Measurements from ENCODE around the gene GRPEL2.
A peak's percentile ranks its signal among the peaks of the same experiment; 100 is the strongest.

The GRPEL2 gene

DNA sequence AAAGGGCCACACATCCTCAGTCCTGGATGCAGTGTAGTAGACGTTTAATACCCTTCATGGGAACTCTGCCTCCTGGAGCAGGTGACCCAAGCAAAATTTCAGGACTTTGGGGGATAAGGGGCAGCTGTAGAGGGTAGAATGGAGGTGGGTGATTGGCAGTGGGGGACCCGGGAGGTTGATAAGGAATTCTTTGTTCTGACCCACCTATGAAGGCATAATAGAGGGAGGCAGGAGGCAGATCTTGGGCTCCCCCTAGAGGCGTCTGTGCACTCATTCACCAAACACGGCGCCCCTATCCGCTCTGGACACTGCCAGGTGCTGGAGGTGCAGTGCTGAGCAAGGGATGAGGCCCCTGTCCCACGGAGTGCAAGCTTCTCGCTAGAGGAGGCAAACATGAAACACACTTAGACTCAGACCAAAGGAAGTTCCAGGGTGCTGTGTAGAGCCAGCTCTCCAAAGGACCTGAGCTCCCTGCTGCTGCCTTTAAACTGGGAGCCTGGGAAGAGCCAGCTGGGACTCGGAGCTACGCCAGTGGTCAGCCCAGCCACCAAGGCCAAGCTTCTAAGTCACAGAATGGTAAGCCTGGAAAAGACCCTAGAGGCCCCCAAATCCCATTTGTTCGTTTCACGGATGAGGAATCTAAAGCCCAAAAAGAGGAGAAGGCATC, 26.1 kb downstream of the GRPEL2 start:
- no peaks in the 10 kb centered on the region for H3K36me3 ChIP-seq (ENCODE audit: insufficient read depth, low read length)
- no peak overlapping the region for H3K9ac ChIP-seq (ENCODE audit: low read length)
- no peak overlapping the region for H3K4me3 ChIP-seq (ENCODE audit: low read depth in 1 of 2, low read length in 2 of 2)
- H3K9me3 ChIP-seq (ENCODE audit: low read length) = no peaks in the 10 kb centered on the region
- no peaks in the 10 kb centered on the region for H3K27me3 ChIP-seq (ENCODE audit: control insufficient read depth in 1 of 2, insufficient read depth in 2 of 2, low read length in 2 of 2)
- H3K4me1 ChIP-seq (ENCODE audit: insufficient read depth, low read length) = peaks cover 35% of the 10 kb centered on the region
- peak overlapping the region; percentile 50 for H3K27ac ChIP-seq (ENCODE audit: low read depth, low read length)

DNA sequence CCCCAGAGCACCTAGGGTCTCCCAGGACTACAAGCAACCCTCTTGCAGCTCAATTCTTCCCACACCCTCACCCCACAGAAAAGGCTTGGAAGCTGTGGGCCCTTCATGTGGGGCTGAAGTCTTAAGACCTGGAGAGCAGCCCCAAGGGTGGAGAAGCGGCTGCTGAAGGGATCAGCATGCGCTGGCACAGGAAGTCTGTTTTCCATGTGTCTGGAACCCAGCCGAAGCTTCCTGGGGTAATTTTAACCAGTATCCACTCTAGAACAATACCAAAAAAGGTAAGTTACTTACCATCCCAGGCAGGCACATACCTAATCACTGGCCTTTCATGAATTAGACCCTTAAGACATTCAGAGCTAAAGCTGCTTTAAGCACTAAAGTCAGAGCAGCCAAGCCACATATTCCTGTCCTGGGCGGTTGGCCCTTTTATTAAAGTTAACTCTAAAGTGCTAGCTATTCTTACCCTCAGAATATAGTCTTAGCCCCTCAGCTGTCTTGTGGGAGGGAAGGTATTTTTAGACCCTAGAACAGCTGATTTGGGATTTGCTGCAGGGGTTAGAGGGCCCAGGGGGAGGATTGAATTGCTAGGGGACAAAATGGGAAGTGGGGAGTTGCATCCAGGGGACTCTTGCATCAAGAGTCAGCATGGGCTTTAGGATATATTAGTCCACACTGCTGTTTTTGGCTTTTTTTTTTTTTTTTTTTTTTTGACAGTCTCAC, 26.9 kb downstream of the GRPEL2 start:
- no peak overlapping the region for H3K9ac ChIP-seq (ENCODE audit: low read length)
- no peaks in the 10 kb centered on the region for H3K36me3 ChIP-seq (ENCODE audit: insufficient read depth, low read length)
- peaks cover 30% of the 10 kb centered on the region for H3K4me1 ChIP-seq (ENCODE audit: insufficient read depth, low read length)
- no peak overlapping the region for H3K4me3 ChIP-seq (ENCODE audit: low read depth in 1 of 2, low read length in 2 of 2)
- H3K27ac ChIP-seq (ENCODE audit: low read depth, low read length) = peak overlapping the region; percentile 50
- H3K27me3 ChIP-seq (ENCODE audit: control insufficient read depth in 1 of 2, insufficient read depth in 2 of 2, low read length in 2 of 2) = no peaks in the 10 kb centered on the region
- no peaks in the 10 kb centered on the region for H3K9me3 ChIP-seq (ENCODE audit: low read length)

DNA sequence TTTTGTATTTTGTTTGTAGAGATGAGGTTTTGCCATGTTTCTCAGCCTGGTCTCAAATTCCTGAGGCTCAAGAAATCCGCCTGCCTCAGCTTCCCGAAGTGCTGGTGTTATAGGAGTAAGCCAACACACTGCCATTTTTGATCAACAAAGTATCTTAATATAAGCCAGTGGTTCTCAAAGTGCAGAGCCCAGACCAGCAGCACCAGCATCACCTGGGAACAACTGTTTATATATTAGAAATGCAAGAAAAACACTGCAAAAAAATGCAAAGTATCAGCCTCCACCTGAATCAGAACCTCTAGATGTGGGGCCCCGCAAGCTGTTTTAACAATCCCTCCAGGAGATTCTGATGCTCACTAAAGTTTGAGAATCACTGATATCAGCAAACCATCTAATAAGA, 27.6 kb downstream of the GRPEL2 start:
- Histone ChIP-seq H3K36me3 (ENCODE audit: insufficient read depth, low read length) (no peaks in the 10 kb centered on the region), H3K9me3 (ENCODE audit: low read length) (no peaks in the 10 kb centered on the region), H3K27ac (ENCODE audit: low read depth, low read length) (no peak overlapping the region), H3K27me3 (ENCODE audit: control insufficient read depth in 1 of 2, insufficient read depth in 2 of 2, low read length in 2 of 2) (no peaks in the 10 kb centered on the region), H3K9ac (ENCODE audit: low read length) (no peak overlapping the region), H3K4me1 (ENCODE audit: insufficient read depth, low read length) (peaks cover 23% of the 10 kb centered on the region), H3K4me3 (ENCODE audit: low read depth in 1 of 2, low read length in 2 of 2) (no peak overlapping the region)

DNA sequence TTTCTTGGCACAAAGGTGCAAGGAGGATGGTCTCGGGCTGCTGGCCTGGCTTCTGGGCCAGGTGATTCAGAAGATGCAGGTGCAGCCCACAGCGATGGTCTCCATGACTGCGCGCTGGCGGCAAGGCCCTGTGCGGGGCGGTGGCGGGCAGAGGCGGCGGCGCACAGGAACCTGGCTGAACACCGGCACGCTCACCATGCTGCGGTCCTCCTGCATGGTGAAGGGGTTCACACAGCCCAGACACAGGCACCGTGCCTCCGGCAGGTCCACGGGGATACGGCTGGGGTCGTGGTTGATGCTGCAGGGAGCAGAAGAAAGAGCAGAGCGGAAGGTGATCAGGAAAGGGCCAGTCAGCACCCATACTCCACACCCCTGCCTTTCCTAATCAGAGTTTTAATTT, 29.0 kb downstream of the GRPEL2 start:
- Histone ChIP-seq H3K27ac (ENCODE audit: low read depth, low read length) (no peak overlapping the region), H3K4me3 (ENCODE audit: low read depth in 1 of 2, low read length in 2 of 2) (no peak overlapping the region), H3K9me3 (ENCODE audit: low read length) (no peaks in the 10 kb centered on the region)

DNA sequence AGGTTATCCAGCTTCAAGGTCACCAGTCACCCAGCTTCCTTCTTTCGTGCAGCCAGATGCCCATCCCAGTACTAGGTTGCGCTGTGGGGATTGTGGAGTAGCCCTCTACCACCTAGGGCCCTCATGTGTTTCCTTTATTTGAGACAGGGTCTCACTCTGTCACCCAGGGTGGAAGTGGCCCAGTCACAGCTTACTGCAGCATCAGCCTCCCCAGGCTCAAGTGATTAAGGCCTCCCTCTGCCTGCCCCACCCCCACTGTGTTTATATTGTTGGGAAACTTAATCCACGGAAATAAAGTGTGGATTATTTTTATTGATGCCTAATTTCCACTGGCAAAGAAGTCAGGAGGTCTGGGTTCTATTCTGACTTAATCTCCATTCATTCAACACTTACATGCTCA, 29.5 kb downstream of the GRPEL2 start:
- H3K9me3 ChIP-seq (ENCODE audit: low read length) = no peaks in the 10 kb centered on the region
- no peak overlapping the region for H3K27ac ChIP-seq (ENCODE audit: low read depth, low read length)
- H3K27me3 ChIP-seq (ENCODE audit: control insufficient read depth in 1 of 2, insufficient read depth in 2 of 2, low read length in 2 of 2) = no peaks in the 10 kb centered on the region
- no peaks in the 10 kb centered on the region for H3K36me3 ChIP-seq (ENCODE audit: insufficient read depth, low read length)
- H3K4me3 ChIP-seq (ENCODE audit: low read depth in 1 of 2, low read length in 2 of 2) = no peak overlapping the region
- H3K9ac ChIP-seq (ENCODE audit: low read length) = no peak overlapping the region
- H3K4me1 ChIP-seq (ENCODE audit: insufficient read depth, low read length) = peaks cover 34% of the 10 kb centered on the region

More for the DNA sequence above, 29.0 kb downstream of the GRPEL2 start:
- Histone ChIP-seq H3K9ac (ENCODE audit: low read length) (no peak overlapping the region), H3K27me3 (ENCODE audit: control insufficient read depth in 1 of 2, insufficient read depth in 2 of 2, low read length in 2 of 2) (no peaks in the 10 kb centered on the region), H3K36me3 (ENCODE audit: insufficient read depth, low read length) (no peaks in the 10 kb centered on the region), H3K4me1 (ENCODE audit: insufficient read depth, low read length) (peaks cover 29% of the 10 kb centered on the region)

DNA sequence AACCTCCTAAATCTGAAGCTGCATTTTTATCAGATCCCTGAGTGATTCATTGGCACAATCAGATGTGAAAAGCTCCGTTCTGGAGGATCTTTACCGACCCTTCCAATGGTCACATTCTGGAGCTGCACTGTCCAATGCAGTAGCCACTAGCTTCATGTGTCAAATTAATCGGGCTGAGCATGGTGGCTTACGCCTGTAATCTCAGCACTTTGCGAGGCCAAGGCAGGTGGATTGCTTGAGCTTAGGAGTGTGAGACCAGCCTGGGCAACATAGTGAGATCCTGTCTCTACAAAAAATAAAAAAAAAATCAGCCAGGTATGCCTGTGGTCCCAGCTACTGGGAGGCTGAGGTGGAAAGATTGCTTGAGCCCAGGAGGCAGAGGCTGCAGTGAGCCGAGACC, 30.1 kb downstream of the GRPEL2 start:
- Histone ChIP-seq H3K27ac (ENCODE audit: low read depth, low read length) (no peak overlapping the region), H3K27me3 (ENCODE audit: control insufficient read depth in 1 of 2, insufficient read depth in 2 of 2, low read length in 2 of 2) (no peaks in the 10 kb centered on the region), H3K36me3 (ENCODE audit: insufficient read depth, low read length) (no peaks in the 10 kb centered on the region), H3K9ac (ENCODE audit: low read length) (no peak overlapping the region), H3K4me1 (ENCODE audit: insufficient read depth, low read length) (peaks cover 37% of the 10 kb centered on the region), H3K9me3 (ENCODE audit: low read length) (no peaks in the 10 kb centered on the region), H3K4me3 (ENCODE audit: low read depth in 1 of 2, low read length in 2 of 2) (no peak overlapping the region)

DNA sequence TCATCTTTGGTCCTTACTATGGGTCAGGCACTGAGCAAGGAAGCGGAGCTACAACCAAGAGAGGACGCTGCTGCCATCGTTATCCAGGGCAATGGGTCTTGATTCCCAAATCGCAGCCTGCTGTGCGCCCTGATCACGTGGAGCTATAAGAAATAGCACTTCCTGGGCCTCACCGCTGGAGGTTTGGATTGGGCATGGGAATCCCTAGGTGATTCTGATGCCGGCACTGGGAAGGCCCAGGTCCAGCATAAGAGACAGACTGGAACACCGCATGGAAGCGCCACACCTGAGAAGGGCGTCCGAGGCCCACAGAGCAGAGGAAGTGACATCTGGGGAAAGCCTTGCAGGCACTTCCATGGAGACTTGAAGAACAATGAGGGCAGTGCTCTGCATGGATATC, 30.8 kb downstream of the GRPEL2 start:
- H3K27ac ChIP-seq (ENCODE audit: low read depth, low read length) = no peak overlapping the region
- peaks cover 34% of the 10 kb centered on the region for H3K4me1 ChIP-seq (ENCODE audit: insufficient read depth, low read length)
- H3K27me3 ChIP-seq (ENCODE audit: control insufficient read depth in 1 of 2, insufficient read depth in 2 of 2, low read length in 2 of 2) = no peaks in the 10 kb centered on the region
- H3K36me3 ChIP-seq (ENCODE audit: insufficient read depth, low read length) = no peaks in the 10 kb centered on the region
- H3K9me3 ChIP-seq (ENCODE audit: low read length) = no peaks in the 10 kb centered on the region
- no peak overlapping the region for H3K4me3 ChIP-seq (ENCODE audit: low read depth in 1 of 2, low read length in 2 of 2)
- H3K9ac ChIP-seq (ENCODE audit: low read length) = no peak overlapping the region

DNA sequence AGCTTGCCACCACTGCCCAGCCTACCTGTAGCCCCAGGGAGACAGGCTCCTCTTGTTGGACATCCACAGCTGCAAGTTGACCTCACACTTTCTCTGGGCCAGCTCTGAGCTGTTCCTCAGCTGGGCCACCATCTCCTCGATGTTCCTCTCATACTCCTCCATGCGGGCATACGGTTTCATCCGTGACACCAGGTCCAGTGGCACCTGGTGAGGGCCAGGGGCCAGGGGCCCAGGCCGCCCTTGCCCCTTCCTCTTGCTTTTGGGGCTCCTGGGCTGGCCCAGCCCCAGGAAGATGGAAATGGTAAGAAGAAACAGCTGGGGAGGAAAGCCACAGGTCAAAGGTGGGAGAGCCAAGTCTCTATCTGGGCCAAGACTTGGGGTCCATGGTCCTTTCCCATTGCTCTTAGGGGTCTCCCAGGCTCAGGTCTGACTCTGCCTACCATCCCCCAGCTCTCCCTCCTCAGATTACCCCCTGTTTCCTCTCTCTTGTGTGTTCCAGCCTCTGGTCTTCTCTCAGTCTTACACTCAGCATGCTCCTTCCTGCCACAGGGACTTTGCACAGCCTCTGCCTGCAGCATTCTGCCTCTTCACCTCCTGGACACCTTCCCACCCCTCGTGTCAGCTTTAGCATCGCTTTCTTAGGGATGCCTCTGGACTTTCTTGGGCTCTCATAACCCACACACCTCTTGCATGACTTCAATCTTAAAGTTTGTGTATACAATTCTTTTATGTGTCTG, 31.6 kb downstream of the GRPEL2 start:
- Histone ChIP-seq H3K9me3 (ENCODE audit: low read length) (no peaks in the 10 kb centered on the region), H3K4me3 (ENCODE audit: low read depth in 1 of 2, low read length in 2 of 2) (no peak overlapping the region), H3K36me3 (ENCODE audit: insufficient read depth, low read length) (no peaks in the 10 kb centered on the region), H3K27ac (ENCODE audit: low read depth, low read length) (no peak overlapping the region), H3K4me1 (ENCODE audit: insufficient read depth, low read length) (peaks cover 33% of the 10 kb centered on the region), H3K27me3 (ENCODE audit: control insufficient read depth in 1 of 2, insufficient read depth in 2 of 2, low read length in 2 of 2) (no peaks in the 10 kb centered on the region), H3K9ac (ENCODE audit: low read length) (no peak overlapping the region)

DNA sequence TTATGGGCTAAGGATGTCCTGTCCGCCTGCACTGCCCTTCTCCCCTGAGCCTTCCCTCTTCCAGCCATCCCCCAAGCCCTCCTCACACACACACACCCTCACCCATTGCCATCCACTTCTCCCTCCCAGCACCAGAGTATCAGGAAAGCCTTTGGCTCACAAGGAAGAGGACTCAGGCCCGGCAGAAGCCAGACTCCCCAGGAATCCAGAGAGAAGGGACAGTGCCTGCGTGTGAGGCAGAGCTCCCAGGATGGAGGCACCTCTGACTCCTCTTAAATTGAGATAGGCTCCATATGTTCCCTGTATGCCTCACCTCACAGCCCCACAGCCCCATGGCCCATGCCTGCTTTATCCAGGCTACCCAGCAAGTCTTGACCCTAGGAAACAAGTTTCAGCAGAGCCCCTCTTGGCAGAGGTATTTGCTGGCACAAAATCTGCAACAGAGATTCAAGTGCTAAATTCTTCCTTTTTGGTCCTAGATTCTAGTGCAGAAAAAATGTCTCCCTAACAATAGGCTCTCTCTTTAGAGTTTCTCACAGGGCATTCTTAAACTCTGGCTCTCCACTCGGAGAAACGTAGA, 33.0 kb downstream of the GRPEL2 start:
- Histone ChIP-seq H3K27ac (ENCODE audit: low read depth, low read length) (peak overlapping the region; percentile 98), H3K4me1 (ENCODE audit: insufficient read depth, low read length) (peaks cover 40% of the 10 kb centered on the region), H3K9ac (ENCODE audit: low read length) (peak overlapping the region; percentile 44), H3K4me3 (ENCODE audit: low read depth in 1 of 2, low read length in 2 of 2) (no peak overlapping the region), H3K36me3 (ENCODE audit: insufficient read depth, low read length) (no peaks in the 10 kb centered on the region), H3K9me3 (ENCODE audit: low read length) (no peaks in the 10 kb centered on the region), H3K27me3 (ENCODE audit: control insufficient read depth in 1 of 2, insufficient read depth in 2 of 2, low read length in 2 of 2) (no peaks in the 10 kb centered on the region)

DNA sequence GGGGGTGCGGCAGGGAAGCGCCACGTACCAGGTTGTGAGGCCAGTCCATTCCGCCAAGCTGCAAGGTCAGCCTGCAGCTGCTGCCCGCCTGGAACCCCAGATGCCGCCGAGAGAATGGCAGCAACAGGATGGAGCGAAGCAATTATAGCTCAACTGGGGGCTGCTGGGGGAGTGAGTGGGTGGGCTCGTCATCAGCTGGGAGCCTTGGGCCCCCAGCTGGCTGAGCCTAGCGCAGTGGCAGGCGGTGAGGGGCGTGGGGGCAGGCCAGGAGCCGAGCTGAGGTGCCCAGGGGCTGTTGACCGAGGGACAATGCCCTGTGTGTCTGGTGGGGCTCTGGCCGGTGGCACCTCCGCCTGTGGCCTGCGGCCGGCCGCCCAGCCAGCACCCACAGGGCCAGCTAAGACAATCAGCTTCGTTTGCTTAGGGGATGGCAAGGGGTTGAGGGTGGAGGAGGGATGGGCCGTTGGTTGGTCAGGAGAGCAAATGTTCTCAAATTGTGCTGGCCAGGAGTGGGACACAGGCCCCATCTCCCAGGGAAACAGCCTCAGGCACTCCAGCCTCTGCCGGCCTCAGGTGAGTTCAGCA, 34.0 kb downstream of the GRPEL2 start, which contains the start of gene IL17B:
Gene IL17B (minus strand): TSS at position 116 of the 585 bp plus-strand sequence. CDS start 67 bp downstream, at position 49.
- H3K4me1 ChIP-seq (ENCODE audit: insufficient read depth, low read length) = peaks cover 46% of the 10 kb centered on the region

DNA sequence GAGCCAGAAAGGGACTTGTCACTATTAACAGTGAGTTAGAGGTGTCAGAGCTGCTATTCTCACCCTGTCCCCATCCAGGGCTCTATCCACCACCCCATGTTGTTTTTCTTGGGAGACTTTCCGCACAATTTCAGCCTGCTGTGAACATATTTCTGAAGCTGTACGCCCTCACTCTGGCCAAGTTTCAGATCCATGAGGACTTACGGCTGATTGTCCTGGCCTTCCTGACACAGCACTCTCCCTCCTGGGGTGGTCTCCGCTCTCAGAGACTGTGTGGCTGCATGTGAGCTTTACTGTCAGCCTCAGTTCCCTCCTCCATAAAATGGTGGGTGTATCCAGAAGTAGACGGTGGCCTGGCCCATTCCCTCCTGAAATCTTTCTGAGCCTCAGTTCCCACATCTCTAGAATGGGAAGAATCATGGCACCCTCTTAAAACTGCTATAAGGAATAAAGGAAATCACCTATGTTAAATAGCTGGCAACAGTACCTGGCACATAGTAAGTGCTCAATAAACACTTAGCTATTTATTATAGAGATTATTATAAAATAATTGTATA, 34.6 kb downstream of the GRPEL2 start:
- no peaks in the 10 kb centered on the region for H3K9me3 ChIP-seq (ENCODE audit: low read length)
- H3K27me3 ChIP-seq (ENCODE audit: control insufficient read depth in 1 of 2, insufficient read depth in 2 of 2, low read length in 2 of 2) = no peaks in the 10 kb centered on the region
- peak overlapping the region; percentile 98 for H3K27ac ChIP-seq (ENCODE audit: low read depth, low read length)
- H3K9ac ChIP-seq (ENCODE audit: low read length) = peak overlapping the region; percentile 44
- peaks cover 50% of the 10 kb centered on the region for H3K4me1 ChIP-seq (ENCODE audit: insufficient read depth, low read length)
- no peak overlapping the region for H3K4me3 ChIP-seq (ENCODE audit: low read depth in 1 of 2, low read length in 2 of 2)
- H3K36me3 ChIP-seq (ENCODE audit: insufficient read depth, low read length) = no peaks in the 10 kb centered on the region

More for the DNA sequence above, 34.0 kb downstream of the GRPEL2 start, which contains the start of gene IL17B:
- peak within 1 kb of the TSS; percentile 44 for H3K9ac ChIP-seq (ENCODE audit: low read length)
- H3K9me3 ChIP-seq (ENCODE audit: low read length) = no peaks in the 10 kb centered on the region
- peak within 1 kb of the TSS; percentile 98 for H3K27ac ChIP-seq (ENCODE audit: low read depth, low read length)
- H3K4me3 ChIP-seq (ENCODE audit: low read depth in 1 of 2, low read length in 2 of 2) = no peak within 1 kb of the TSS
- H3K27me3 ChIP-seq (ENCODE audit: control insufficient read depth in 1 of 2, insufficient read depth in 2 of 2, low read length in 2 of 2) = no peaks in the 10 kb centered on the region
- H3K36me3 ChIP-seq (ENCODE audit: insufficient read depth, low read length) = no peaks in the 10 kb centered on the region
